Stromal cell of bone marrow (primary cell): ENCODE data around the gene MCF2L2.

ENCODE experiments used
- DNase-seq: peaks from one replicate; pipeline ENCODE4 v3.0.0-alpha.2; 2012; ENCODE audit warnings: low read depth

Gene MCF2L2

DNA sequence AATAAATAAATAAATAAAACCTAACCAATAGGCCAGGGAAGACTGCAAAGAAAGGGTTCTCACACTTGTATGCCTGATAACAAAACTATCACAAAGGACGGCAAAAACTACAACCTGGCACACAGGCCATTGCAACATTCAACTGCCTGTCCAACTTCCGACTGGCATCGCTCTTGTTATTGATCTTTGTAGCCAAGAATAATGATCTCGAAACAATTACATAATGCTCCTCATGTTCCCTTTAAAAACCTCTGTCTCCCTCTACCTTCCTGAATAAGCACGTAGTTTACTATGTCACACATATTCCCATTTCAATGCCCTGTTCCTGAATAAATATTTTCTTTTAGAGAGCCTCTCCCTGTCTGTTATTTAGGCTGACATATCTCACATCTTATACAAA is 101.1 kb downstream of the MCF2L2 start:
- DNase-seq = no peak

DNA sequence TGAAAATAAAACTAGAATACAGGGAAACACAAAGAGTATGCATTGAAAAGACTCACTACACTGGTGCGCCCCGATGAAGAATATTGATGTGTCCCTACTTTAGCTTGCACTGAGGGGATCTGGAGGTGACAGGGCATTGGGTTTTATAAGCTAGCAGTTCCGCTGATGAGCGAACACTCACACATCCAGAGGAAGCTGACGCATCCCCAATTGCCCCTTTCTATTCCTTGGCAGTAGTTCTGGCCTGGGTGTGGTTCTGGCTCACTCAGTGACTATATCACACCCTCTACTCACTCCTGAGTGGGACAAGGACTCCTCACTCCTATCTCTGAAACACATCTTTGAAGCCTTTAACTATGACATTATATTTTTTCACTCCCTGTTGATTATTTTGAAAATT is 104.3 kb downstream of the MCF2L2 start:
- DNase-seq = no peak

DNA sequence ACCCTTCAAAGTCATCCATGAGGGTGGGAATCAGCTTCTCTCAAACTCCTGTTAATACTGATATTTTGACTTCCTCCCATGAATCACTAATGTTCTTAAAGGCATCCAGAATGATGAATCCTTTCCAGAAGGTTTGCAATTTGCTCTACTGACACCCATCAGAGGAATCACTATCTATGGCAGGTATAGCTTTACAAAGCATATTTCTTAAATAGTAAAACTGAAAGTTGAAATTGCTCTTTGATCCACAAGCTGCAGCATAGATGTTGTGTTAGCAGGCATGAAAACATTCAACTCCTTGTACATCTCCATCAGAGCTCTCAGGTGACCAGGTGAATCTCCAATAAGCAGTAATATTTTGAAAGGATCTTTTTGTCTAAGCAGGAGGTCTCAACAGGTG is 109.0 kb downstream of the MCF2L2 start:
- DNase-seq = no peak

DNA sequence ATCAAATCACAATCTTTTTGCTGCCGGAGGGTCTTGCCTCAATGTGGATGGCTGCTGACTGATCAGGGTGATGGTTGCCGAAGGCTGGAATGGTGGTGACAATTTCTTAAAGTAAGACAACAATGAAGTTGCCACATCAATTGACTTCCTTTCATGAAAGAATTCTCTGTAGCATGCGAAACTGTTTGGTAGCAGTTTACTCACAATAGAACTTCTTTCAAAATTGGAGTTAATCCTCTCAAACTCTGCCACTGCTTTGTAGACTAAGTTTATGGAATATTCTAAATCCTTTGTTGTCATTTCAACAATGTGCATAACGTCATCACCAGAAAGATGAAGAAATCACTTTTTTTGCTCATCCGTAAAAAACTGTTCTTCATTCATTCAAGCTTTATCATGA is 109.5 kb downstream of the MCF2L2 start:
- DNase-seq = no peak

DNA sequence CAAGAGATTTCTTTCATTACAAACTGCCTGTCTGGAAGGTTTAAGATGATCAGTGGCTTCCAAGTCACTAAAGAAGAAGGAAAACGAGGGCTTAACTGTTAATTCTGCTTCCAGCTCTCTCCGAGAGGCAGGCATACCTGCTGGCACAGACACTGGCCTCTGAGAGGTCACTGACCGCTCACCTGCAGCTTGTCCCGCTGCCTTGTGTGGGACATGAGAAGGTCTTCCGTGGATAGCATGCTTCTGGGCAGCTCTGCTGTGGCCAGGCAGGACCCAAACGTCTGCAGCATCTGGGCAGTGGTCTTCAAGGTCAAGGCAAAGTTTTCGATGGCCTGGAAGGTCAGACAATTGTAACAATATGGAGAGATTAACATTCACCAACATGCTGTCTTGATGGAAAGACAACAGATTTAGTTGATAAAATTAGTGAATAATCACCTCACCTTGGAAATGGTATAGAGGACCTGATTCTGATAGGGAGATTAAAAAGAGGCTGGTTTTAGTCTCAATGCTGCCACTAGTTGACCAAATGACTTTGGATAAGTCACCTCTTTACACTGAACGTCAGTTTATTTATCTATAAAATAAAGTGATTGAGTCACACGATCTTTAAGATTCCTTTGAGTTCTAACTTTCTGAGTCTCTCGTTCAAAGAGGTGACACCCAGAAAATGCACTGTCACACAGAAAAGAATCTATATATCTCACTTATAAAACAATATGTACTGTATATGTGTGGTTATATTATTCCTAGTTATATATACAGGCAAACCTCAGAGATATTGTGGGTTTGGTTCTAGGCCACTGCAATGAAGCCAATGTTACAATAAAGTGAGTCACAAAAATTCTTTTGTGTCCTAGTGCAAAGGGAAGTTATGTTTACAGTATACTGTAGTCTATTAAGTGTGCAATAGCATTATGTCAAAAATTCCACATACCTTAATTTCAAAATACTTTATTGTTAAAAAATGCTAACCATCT is 110.2 kb downstream of the MCF2L2 start:
- DNase-seq = no peak

DNA sequence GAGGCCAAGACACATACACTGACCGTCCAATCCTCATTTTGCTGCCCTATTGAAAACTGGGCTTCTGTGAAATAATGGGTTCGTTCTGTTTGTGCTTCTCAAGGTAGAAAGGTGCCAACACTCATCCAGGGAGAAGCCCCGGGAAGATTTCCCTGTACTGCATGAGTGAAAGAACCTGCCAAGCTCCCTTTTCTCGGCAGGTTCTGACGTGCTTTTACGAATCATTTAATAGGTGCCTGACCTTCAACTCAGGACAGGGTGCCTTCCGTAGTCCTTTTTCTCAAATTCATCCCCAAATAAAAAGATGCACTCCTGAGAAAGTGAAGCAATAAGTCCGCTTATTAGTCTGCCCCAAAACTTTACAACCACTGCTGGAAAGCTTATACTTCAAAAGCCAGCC is 111.1 kb downstream of the MCF2L2 start:
- DNase-seq = no peak

DNA sequence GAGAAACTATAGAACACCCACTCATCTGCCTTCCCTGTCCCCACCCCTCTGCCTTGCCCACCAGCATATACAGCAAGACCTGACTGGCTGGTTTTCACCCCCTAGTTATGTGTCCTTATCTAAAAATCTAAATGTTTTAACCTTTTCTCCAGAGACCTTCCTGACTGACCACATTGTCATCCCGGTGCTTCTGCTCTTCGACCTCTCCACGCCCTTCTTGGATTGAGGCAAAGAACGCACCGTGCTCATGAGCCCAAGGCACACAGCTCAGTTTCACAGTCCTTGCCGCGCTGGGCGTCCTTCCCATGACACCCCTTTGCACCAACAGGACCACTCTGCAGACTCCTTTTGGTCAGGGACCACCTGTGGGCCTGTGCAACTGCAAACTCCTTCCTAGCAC is 112.7 kb downstream of the MCF2L2 start:
- DNase-seq = no peak

DNA sequence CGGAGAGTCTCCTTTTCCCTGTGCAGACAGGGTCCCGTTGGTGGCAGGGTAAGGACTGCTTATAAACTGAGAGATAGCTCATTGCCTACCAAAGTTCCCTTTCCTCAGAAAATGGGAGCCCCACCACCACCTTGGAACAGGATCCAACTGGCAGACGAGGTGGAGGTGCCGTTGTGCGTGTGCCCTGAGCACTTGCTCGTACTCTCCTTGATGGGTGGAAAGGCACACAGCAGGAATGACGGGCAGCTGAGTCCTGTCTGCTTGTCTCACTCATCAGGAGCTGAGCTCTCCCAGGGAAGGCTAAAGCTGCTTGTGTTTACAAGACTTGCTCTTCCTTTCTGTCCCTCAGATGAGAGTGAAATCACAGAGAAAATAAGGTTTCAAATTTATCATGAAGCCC is 114.7 kb downstream of the MCF2L2 start:
- no peak for DNase-seq

DNA sequence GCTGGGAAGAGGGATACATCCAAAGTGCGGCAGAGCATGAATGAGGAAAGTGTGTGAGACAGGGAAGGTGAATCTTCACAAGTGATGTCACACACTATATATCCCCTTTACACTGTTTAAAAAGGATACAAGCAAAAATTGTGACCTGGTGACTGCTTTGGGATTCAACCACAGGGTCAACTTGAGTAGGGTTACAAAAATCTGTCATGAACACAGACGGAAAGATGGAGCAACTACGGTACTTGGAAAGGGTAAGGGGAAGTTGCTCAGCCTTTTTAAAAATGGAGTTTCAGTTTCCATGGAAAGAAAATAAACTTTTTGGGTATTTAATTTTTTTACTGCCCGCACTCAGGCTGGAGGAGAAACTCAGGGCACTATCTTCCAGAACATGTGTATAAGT is 115.1 kb downstream of the MCF2L2 start:
- no peak for DNase-seq

DNA sequence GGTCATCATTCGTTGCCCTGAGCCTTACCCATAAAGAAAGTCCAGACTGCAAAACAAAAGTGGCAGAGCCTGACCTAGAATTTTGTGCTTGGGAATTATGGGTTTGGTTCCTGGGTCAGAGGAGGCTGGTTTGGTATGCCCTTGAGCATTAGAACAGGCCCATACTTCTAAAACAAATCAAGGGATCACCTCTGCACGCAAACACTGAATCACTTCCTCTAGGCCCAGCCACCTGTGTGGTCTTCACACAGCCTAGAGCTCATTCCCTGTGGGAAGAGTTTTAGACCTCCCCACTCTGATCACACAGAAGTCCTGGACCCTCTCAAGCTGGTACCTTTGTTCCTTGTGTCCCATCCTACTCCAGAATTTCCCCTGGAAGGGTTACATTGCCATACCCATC is 116.0 kb downstream of the MCF2L2 start:
- no peak for DNase-seq

DNA sequence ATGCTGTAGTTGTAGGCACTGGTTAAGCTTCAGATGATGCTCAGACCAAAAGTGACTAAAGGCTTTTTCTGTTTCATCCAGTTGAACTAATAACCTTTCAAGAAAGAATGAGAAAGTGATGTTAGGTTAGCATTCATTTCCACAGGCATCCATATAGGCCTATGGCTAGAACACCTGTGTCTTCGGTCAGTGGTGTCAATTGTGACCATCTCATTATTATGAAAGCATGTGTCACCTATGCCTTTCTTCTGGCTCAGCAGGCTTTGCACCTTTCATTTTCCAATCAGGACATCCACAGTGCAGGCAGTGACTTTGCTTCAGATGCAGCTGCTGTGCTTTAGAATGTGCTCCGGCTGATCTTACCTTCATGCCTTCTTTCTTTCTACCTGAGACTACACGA is 117.5 kb downstream of the MCF2L2 start:
- no peak for DNase-seq

DNA sequence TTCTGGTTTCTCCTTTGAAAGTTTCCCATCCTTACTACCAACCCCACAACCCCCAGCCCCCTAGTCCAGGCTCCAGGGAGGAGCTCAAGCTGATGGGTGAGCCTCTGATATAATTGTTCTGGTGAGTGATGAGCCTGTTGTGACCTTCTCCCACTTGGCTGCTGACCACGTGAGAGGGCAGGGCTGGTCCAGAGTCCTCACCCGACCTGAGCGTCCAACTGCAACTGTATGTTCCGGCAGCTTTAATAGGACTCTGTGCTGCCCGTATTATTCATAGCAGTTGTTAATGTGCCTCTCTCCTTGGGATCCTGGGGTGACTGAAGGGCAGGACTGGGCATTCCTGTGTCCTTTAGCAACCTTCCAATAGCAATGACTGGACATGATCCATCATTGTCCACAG is 119.1 kb downstream of the MCF2L2 start:
- DNase-seq = no peak

DNA sequence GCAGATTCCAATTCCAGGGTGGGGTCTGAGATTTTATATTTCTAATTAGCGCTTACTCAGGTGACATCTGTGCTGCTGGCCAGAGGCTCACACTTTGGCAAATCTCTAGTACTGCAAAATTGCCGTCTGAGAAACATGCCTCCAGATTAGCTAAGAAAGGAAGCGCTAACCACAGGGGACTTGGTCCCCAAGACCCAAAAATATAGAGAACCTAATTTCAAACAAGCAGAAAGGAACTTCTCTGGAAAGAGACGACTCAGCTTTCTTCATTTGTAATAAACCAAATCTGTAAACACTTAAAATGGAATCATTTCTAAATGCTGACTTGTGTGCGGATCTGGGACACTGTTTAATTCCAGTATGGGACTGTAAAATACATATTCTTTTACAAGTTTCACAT is 119.7 kb downstream of the MCF2L2 start:
- no peak for DNase-seq

DNA sequence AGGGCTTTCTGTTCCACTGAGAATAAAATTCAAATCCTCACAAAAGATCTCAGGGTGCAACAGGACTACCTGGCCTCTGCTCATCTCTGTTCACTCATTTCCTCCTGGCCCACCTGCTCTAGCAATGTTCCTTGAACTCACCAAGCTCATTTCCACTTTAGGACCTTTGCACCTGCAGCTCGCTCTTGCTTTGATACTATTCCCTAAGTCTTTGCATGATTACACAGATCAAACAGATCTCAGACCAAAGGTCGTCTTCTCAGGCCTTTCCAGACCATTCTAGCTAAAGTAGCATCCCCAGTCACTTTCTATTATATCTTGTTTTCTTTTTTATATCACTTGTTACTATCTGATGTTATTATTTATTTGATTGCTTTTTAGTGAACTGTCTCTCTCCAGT is 120.7 kb downstream of the MCF2L2 start:
- no peak for DNase-seq

DNA sequence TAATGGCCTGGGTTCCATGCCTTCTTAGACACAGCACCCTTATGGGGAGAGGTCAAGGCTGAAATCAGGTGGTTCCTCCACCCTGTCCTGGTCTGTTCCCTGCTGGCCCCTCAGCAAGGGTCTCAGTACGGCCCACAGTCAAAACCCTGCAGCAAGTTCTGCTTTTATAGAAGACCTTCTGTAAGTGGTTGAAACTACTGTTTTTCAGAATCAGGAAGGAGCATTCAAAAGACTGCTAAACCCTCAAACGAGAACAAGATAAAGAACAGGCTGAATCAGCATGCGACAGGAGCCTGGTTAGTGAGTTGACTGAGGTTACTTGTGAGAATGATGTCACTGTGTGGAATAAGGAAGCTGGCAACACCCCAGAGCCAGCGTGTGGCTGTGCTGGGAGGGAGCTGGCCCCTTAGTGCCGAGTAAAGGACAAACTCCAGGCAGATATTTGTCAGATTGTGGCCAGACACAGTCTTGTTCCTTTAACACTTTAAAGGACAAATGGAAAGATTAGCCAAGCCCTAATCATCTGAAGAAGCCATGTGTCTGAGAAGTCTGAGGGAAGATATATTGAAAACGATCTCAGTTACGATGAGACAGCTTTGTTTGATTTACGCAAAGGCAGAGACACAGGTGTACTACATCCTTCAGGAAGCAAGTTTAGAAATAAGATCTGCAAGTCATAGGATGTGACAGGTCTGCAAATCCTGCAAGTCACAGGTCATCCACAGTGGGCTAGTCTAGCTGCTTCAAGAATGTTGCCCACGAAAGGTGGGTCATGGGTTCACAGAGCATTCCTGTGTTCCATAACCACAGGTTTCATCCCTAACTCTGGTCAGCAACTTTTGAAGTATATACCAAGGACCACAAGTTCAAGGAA is 121.4 kb downstream of the MCF2L2 start:
- peak; percentile 31 for DNase-seq

DNA sequence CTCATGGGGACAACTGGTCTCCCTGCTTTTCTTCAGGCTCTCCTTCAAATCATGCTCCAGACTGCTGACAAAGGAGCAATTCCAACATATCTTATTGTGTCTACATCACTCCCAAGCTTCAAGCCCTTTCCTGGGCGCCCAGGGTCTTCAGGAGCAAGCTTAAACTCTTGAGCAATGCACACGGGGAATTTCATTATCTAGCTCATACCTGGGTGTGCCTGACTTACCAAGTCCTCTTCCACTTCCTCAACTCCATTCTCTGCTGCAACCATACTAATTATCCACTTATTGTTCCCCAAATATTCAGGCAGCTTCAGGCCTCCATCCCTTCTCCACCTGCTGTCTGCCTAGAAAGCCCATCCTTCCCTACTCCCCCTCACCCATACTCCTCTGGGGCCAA is 124.7 kb downstream of the MCF2L2 start:
- no peak for DNase-seq

DNA sequence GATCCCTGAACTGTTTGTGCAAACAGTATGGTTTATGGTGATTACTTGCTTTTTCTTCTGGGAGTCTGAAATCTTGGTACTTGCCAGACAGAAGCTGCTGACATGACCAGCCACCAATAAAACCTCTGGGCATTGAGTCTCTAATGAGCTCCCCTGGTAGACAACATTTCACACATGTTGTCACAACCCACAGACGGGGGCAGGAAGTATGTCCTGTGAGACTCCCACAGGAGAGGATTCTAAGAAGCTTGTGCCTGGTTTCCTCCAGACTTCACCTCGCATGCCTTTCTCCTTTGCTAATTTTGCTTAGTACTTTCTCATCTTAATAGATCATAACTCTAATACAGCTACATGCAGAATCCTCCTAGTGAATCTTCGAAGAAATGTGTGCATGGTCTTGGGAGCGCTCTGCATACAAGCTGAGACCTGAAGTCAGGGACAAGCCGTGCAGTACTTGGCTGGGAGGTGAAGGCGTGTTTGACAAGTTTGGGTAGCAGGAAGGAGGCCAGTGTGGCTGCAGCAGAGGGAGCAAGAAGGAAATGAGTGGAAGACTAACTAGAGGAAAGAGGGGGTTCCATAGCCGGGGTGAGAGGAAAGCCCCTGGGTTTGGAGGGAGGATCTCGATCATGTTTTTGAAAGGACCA is 126.4 kb downstream of the MCF2L2 start:
- no peak for DNase-seq

DNA sequence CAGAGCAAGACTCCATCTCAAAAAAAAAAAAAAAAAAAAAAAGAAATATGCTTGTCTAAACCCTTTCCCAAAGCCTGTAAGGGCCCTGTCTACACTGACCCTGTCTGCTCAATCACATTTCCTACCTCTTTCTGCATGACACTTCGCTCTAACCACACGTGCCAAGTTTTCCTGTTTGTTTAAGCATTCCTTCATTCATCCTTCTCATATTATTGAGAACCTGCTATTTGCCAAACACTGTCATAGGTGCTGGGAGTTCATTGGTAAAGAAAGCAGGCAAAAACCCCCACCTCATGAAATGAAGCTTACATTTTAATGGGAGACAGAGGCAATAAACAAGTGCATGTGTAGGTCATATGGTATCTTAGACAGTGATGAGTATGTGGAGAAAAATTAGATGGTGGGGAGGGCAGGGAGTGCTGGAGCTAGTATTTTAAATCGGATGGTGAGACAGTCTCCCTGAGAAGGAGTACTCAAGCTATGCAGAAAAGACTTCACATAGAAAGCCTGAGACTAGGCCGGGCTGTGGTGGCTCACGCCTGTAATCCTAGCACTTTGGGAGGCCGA is 127.3 kb downstream of the MCF2L2 start:
- DNase-seq = no peak

DNA sequence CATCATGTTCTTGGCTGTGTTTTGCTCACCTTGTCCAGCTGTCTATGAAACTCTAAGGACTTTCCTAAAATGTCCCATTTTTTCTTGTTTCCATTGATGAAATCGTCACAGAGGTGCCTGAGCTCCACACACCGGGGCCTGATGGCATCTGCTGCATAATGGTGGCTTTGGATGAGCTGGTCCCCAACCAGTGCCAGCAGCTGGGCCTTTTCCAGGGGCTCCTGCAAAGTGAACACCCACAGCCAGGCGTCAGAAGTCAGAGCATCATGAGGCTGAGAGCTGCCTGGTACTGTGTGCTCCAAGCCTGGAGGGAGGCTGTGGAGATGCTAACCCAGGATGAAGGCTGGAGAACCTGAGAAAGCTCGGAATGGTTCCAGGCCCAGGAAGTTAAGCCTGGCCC is 128.4 kb downstream of the MCF2L2 start:
- no peak for DNase-seq

DNA sequence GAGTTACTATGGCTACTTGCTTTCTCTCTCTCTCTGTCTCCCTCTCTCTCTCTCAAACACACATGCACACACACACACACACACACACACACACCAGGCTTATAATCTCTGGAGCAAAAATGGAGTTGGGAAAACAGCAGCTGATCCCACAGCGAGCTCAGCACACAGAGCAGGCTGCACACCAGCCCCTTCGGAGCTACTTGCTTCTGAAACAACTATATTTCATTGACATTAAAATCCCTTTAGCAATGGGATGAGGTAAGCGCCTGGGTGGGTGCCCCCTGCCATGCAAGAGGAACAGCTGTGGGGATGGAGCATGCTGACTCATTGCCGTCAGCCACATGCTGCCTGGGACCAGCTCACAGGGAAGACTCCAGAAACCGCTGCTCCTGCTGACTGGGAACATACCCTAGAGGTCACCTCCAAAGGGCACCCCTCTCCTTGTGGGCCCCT is 129.7 kb downstream of the MCF2L2 start:
- DNase-seq = peak; percentile 70

DNA sequence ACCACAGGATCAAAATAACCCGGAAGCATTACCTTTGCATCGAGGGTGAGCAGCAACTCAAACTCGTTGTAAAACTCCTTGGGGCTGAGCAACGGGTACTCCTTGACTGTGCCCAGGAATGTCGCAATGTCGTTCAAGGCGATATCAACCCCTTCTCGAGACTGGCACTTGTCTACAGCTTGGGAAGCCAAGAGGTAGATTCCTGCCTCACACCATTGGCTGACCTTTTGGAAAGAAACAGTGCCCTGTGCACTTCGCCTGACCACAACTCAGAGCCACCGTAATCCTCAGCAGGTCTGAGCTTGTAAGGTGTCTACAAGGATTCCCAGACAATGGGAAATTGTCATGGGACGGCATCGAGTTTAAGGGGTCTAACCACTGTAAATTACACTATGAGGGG is 131.5 kb downstream of the MCF2L2 start:
- DNase-seq = no peak

DNA sequence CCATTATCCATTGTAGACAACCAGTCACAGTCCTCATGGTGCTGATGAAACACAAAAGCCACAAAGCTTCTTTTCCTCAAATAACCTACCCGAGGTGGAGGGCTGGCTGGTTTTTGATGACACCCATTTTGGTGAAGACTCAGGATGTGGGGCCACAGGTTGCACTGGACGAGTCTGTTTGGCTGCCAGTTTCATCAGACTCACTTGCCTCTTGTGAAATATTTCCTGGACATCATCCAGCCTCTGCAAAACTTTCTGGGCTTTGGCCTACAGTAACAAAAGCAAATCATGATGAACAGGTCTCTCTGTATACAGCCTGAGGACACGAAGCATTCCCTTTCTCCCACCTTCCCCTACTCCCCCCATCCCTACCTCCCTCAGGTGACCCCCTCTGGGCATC is 133.2 kb downstream of the MCF2L2 start:
- peak; percentile 81 for DNase-seq
